ENCODE data around the gene RFC4. TPM values are rescaled to one million over a fixed set of nuclear protein-coding genes. Genes with fewer than 3 reads are reported as not detected.

The RFC4 gene
- total and polyA plus RNA-seq, 2 of the 8 experiments (the other 6 are each of a cell fraction or from before 2014, with no cell fraction given) = 21.8 to 86.9 TPM

GRCh38 chr3:186826976-186827857 is 20.9 kb upstream of the RFC4 start:
- WGBS, 2 experiments (ENCODE audit: extremely low coverage in 1 of 2, insufficient coverage in 1 of 2, insufficient read length in 1 of 2, insufficient replicate concordance in 2 of 2, low coverage in 1 of 2, low lambda C conversion rate in 2 of 2, missing lambda C conversion rate in 1 of 2) = 9% methylated on average over 45 of the region's 80 CpGs; no CpG with 5 or more reads in 1 of the 2 experiments
- TF ChIP-seq NRF1 (IDR thresholded peaks at IDR 0.05; ENCODE audit: low read depth, low read length) (peak; percentile 75), CREB1 (IDR thresholded peaks at IDR 0.05) (no peak), MAX (IDR thresholded peaks at IDR 0.05) (peak; percentile 68; the same call in 1 of the 2 replicates), TCF12 (IDR thresholded peaks at IDR 0.05; ENCODE audit: low read depth, low read length) (no peak), CEBPB (IDR thresholded peaks at IDR 0.05; ENCODE audit: low read depth, low read length) (peak; percentile 95), ASH2L (IDR thresholded peaks at IDR 0.05; ENCODE audit: low read length) (peak; percentile 71), BRCA1 (IDR thresholded peaks at IDR 0.05; ENCODE audit: low read depth, low read length) (no peak), PHF8 (conservative IDR thresholded peaks at IDR 0.05; ENCODE audit: low read depth, low read length) (peak; percentile 63), CTBP2 (IDR thresholded peaks at IDR 0.05; ENCODE audit: borderline replicate concordance, insufficient read depth, insufficient read length, low read length) (no peak), RNF2 (IDR thresholded peaks at IDR 0.05; ENCODE audit: borderline replicate concordance, low read depth, low read length, missing control alignments, poor library complexity, severe bottlenecking) (peak; percentile 35), TAF1 (IDR thresholded peaks at IDR 0.05; ENCODE audit: low read depth, low read length) (0 out of 2 replicates have a peak, but pooled peaks have one; percentile 42)

More at GRCh38 chr3:186826976-186827857, 20.9 kb upstream of the RFC4 start:
- peak overlapping the region; percentile 70 for H4K8ac ChIP-seq (ENCODE audit: extremely low read depth, insufficient read depth, low read length)
- H2BK20ac ChIP-seq (ENCODE audit: low read length) = no peak overlapping the region
- H3K4me3 ChIP-seq (ENCODE audit: extremely low read depth in 1 of 4, insufficient read depth in 2 of 4, low read depth in 3 of 4, low read length in 4 of 4) = peak overlapping the region; percentile 43 to 69 (median 46)
- no peak overlapping the region for H3K56ac ChIP-seq (replicated peaks; ENCODE audit: insufficient read length, low read depth, low read length)
- peak in 1 of 2 experiments; percentile 88 for DNase-seq (ENCODE audit: low read depth in 1 of 2, low spot score in 2 of 2)
- peaks cover 7 to 23% (median 18%) of the 10 kb centered on the region in 4 experiments for H3K4me1 ChIP-seq (replicated peaks in 1 of 4; ENCODE audit: control insufficient read depth in 3 of 4, insufficient read depth in 4 of 4, low read length in 3 of 4)
- no peak overlapping the region for H3K23ac ChIP-seq (ENCODE audit: insufficient read length)
- no peak for FAIRE-seq
- H3K79me2 ChIP-seq (ENCODE audit: control insufficient read depth in 1 of 2, insufficient read depth in 2 of 2, low read length in 2 of 2) = no peaks in the 10 kb centered on the region
- H3K23me2 ChIP-seq (ENCODE audit: low read depth, low read length) = peaks cover 15% of the 10 kb centered on the region; the same call in 1 of the 2 replicates
- ChIA-PET POLR2A (ENCODE audit: partially characterized antibody) (interaction anchor here (1.1 to 7.4 kb wide), 9 partner anchors 8 to 121 kb away, joined by 3 to 73 read pairs (median 4); partner anchors contain the start of genes EIF4A2 and RFC4), CTCF (ENCODE audit: partially characterized antibody) (interaction anchor here (0.8 to 1.5 kb wide), 3 partner anchors 104 to 313 kb away, joined by 3 to 6 read pairs (median 3); partner anchors contain the start of gene ST6GAL1)
- no peak overlapping the region; the same call in 1 of the 2 replicates for H2AFZ ChIP-seq (ENCODE audit: low read length)
- no peak overlapping the region for H4K91ac ChIP-seq (replicated peaks; ENCODE audit: insufficient read length, low read length)
- H2AK5ac ChIP-seq (ENCODE audit: low read depth, low read length) = no peak overlapping the region
- H3K18ac ChIP-seq (ENCODE audit: extremely low read depth, low read length) = peak overlapping the region; percentile 78
- no peak overlapping the region for H2BK12ac ChIP-seq (ENCODE audit: low read depth, low read length)
- no peaks in the 10 kb centered on the region; the same call in 1 of the 2 replicates for H3K79me1 ChIP-seq (ENCODE audit: low read depth, low read length)
- no peaks in the 10 kb centered on the region for H4K20me1 ChIP-seq (replicated peaks in 1 of 2; ENCODE audit: control insufficient read depth in 1 of 2, insufficient read depth in 2 of 2, low read length in 2 of 2)
- peak overlapping the region; percentile 70 to 85 for H3K4me2 ChIP-seq (ENCODE audit: insufficient read depth in 1 of 2, low read depth in 2 of 2, low read length in 2 of 2)
- H2BK120ac ChIP-seq (replicated peaks; ENCODE audit: low read depth, low read length) = no peak overlapping the region
- no peaks in the 10 kb centered on the region for H3K36me3 ChIP-seq (ENCODE audit: control insufficient read depth in 2 of 4, insufficient read depth in 4 of 4, low read length in 3 of 4)
- peak overlapping the region in 1 of 4 experiments; percentile 78; a peak in 1 of 7 replicates for H3K9ac ChIP-seq (replicated peaks in 1 of 4; ENCODE audit: extremely low read depth in 1 of 4, low read depth in 3 of 4, low read length in 3 of 4)
- H3K14ac ChIP-seq (ENCODE audit: insufficient read length) = no peak overlapping the region
- H3K27ac ChIP-seq (ENCODE audit: low read depth, low read length) = no peak overlapping the region
- H3K4ac ChIP-seq (replicated peaks; ENCODE audit: insufficient read length, low read depth, low read length) = no peak overlapping the region
- H3K9me3 ChIP-seq (ENCODE audit: insufficient read depth in 2 of 2, low read depth in 1 of 2, low read length in 1 of 2) = no peaks in the 10 kb centered on the region
- peaks cover 0 to 38% (median 29%) of the 10 kb centered on the region in 4 experiments; a peak in 6 of 7 replicates for H3K27me3 ChIP-seq (replicated peaks in 1 of 4; ENCODE audit: control insufficient read depth in 3 of 4, extremely low read depth in 1 of 4, insufficient read depth in 3 of 4, low read length in 3 of 4)
- H4K5ac ChIP-seq (ENCODE audit: insufficient read length, low read depth, low read length) = no peak overlapping the region
- no peak overlapping the region for H2BK5ac ChIP-seq (ENCODE audit: low read depth, low read length)
- H2BK15ac ChIP-seq (ENCODE audit: low read length) = no peak overlapping the region

Measured in H1 (cell line).